Cardiac muscle cell (in vitro differentiated cells and primary cell): Measurements from ENCODE around the gene RNLS. TPM values are rescaled to one million over a fixed set of nuclear protein-coding genes. Genes with fewer than 3 reads are reported as not detected.
A peak's percentile ranks its signal among the peaks of the same experiment; 100 is the strongest.

Experiments
- DNase-seq, 2 donors: peaks; one replicate each; pipeline versions ENCODE4 v3.0.0 to v3.0.0-alpha.2; 2010 to 2017; ENCODE audit warnings: low read depth in 1 of 2, low spot score in 1 of 2
- H3K27ac ChIP-seq: fragments of 200-600 bp; sonication (generic); 2 replicates; pipeline ENCODE4 v1.5.1; 2016
- H3K27me3 ChIP-seq: fragments of 200-600 bp; sonication (generic); 2 replicates; pipeline ENCODE4 v1.6.0; 2016; ENCODE audit warnings: control low read depth
- H3K36me3 ChIP-seq: fragments of 200-600 bp; sonication (generic); 2 replicates; pipeline ENCODE4 v1.5.1; 2016; ENCODE audit warnings: control low read depth
- H3K4me1 ChIP-seq: fragments of 200-600 bp; sonication (generic); 2 replicates; pipeline ENCODE4 v1.8.1; 2017; ENCODE audit warnings: low read depth, mild to moderate bottlenecking, mixed run types
- H3K4me3 ChIP-seq: fragments of 200-600 bp; sonication (generic); 2 replicates; pipeline ENCODE4 v1.5.1; 2016; ENCODE audit warnings: mild to moderate bottlenecking
- H3K9me3 ChIP-seq: fragments of 200-600 bp; sonication (generic); 2 replicates; pipeline ENCODE4 v1.5.1; 2017; ENCODE audit warnings: low read depth, mild to moderate bottlenecking, control low read depth
- CTCF ChIP-seq: IDR thresholded peaks from 2 replicates; pipeline ENCODE4 v1.5.1; 2012; ENCODE audit warnings: low read depth, mild to moderate bottlenecking, low read length
- polyA plus RNA-seq: library from polyadenylated mRNA; unstranded; fragments of >200 nt; fragmentation: Nextera tagmentation; extraction: Ambion mirVana; gene quantifications from 2 replicates; pipeline ENCODE4 v1.2.1, GENCODE V29; 2016
- total RNA-seq: library from RNA; depleted of rRNA; stranded (reverse); fragments of >200 nt; gene quantifications from 2 replicates; pipeline ENCODE4 v1.2.3, GENCODE V29; 2016

Gene RNLS
- total and polyA plus RNA-seq, 2 experiments from 2014 or later: 6.9 to 13.9 TPM

- no peaks in the 10 kb centered on the region for H3K27me3 ChIP-seq
- DNase-seq: no peak
- H3K4me1 ChIP-seq: peaks cover 6% of the 10 kb centered on the region
- no peak for TF ChIP-seq CTCF
- H3K36me3 ChIP-seq: no peaks in the 10 kb centered on the region
- H3K27ac ChIP-seq: no peak overlapping the region
- H3K4me3 ChIP-seq: no peak overlapping the region
- no peaks in the 10 kb centered on the region for H3K9me3 ChIP-seq
These were observed 34.7 kb upstream of the RNLS start for GRCh38 chr10:88617772-88618300.

- Histone ChIP-seq H3K9me3 (no peaks in the 10 kb centered on the region), H3K4me3 (no peak overlapping the region), H3K36me3 (no peaks in the 10 kb centered on the region), H3K4me1 (no peaks in the 10 kb centered on the region), H3K27ac (peak overlapping the region; percentile 50), H3K27me3 (no peaks in the 10 kb centered on the region)
- TF ChIP-seq CTCF: no peak
- peak; percentile 28 to 31 for DNase-seq
These were observed 33.3 kb upstream of the RNLS start for GRCh38 chr10:88616250-88616977.

- TF ChIP-seq CTCF: no peak
- H3K27me3 ChIP-seq: no peaks in the 10 kb centered on the region
- no peaks in the 10 kb centered on the region for H3K4me1 ChIP-seq
- no peak overlapping the region for H3K27ac ChIP-seq
- no peak for DNase-seq
- no peaks in the 10 kb centered on the region for H3K36me3 ChIP-seq
- no peaks in the 10 kb centered on the region for H3K9me3 ChIP-seq
- H3K4me3 ChIP-seq: no peak overlapping the region
These were observed 25.7 kb upstream of the RNLS start for GRCh38 chr10:88608780-88609179.

- Histone ChIP-seq H3K4me3 (no peak overlapping the region), H3K27me3 (no peaks in the 10 kb centered on the region), H3K4me1 (no peaks in the 10 kb centered on the region), H3K9me3 (no peaks in the 10 kb centered on the region), H3K36me3 (no peaks in the 10 kb centered on the region), H3K27ac (no peak overlapping the region)
- no peak for TF ChIP-seq CTCF
- DNase-seq: no peak
These were observed 25.1 kb upstream of the RNLS start for GRCh38 chr10:88608052-88608732.

GRCh38 chr10:88598055-88598454, 14.9 kb upstream of the RNLS start:
- DNase-seq: no peak
- no peaks in the 10 kb centered on the region for H3K9me3 ChIP-seq

More at GRCh38 chr10:88598055-88598454, 14.9 kb upstream of the RNLS start:
- Histone ChIP-seq H3K4me1 (peaks cover 5% of the 10 kb centered on the region), H3K4me3 (no peak overlapping the region), H3K27me3 (no peaks in the 10 kb centered on the region), H3K27ac (no peak overlapping the region), H3K36me3 (no peaks in the 10 kb centered on the region)
- TF ChIP-seq CTCF: no peak
